T-helper 1 cell treated with Interleukin-12 subunit alpha and Interleukin-12 subunit beta and Interleukin-4 antibody, amounts not matched to agents 30 μg/mL and 1 μg/mL, for 36 hours (primary cell): ENCODE results near the gene GNRHR.
"Not testable (repeated sequence)": the region's sequence is repeated elsewhere in the genome, so short reads cannot be mapped to it uniquely, and the experiment has no call there.

Experiments used
- H3K27ac Mint-ChIP-seq: one replicate; pipeline ENCODE4 v1.8.0; 2021; ENCODE audit warnings: mild to moderate bottlenecking, mixed read lengths
- H3K27me3 Mint-ChIP-seq: one replicate; pipeline ENCODE4 v1.8.0; 2021; ENCODE audit warnings: low read depth, mixed read lengths
- H3K36me3 Mint-ChIP-seq: one replicate; pipeline ENCODE4 v1.8.0; 2021; ENCODE audit warnings: low read depth, mixed read lengths
- H3K4me1 Mint-ChIP-seq: one replicate; pipeline ENCODE4 v1.8.0; 2021; ENCODE audit warnings: low read depth, mixed read lengths
- H3K4me3 Mint-ChIP-seq: one replicate; pipeline ENCODE4 v1.8.0; 2021; ENCODE audit warnings: mild to moderate bottlenecking, moderate library complexity, mixed read lengths
- H3K9me3 Mint-ChIP-seq: one replicate; pipeline ENCODE4 v1.8.0; 2021; ENCODE audit warnings: mixed read lengths

The GNRHR gene

GRCh38 chr4:67719953-67720617 is 34.1 kb downstream of the GNRHR start:
- Mint-ChIP-seq H3K27me3 (no peaks in the 10 kb centered on the region), H3K9me3 (peaks cover 3% of the 10 kb centered on the region), H3K36me3 (peaks cover 23% of the 10 kb centered on the region), H3K4me3 (no peak overlapping the region), H3K4me1 (peaks cover 5% of the 10 kb centered on the region), H3K27ac (no peak overlapping the region)

GRCh38 chr4:67718848-67719247 is 35.3 kb downstream of the GNRHR start:
- Mint-ChIP-seq H3K4me3 (no peak overlapping the region), H3K4me1 (peaks cover 13% of the 10 kb centered on the region), H3K27me3 (no peaks in the 10 kb centered on the region), H3K9me3 (peaks cover 3% of the 10 kb centered on the region), H3K27ac (no peak overlapping the region), H3K36me3 (peaks cover 23% of the 10 kb centered on the region)

- H3K27me3 Mint-ChIP-seq, result no peaks in the 10 kb centered on the region
- H3K4me1 Mint-ChIP-seq, result peaks cover 22% of the 10 kb centered on the region
- no peak overlapping the region for H3K27ac Mint-ChIP-seq
- H3K36me3 Mint-ChIP-seq, result peaks cover 23% of the 10 kb centered on the region
- no peak overlapping the region for H3K4me3 Mint-ChIP-seq
- peaks cover 3% of the 10 kb centered on the region for H3K9me3 Mint-ChIP-seq
Measured at GRCh38 chr4:67717586-67717985, 36.6 kb downstream of the GNRHR start.

GRCh38 chr4:67714955-67715354 is 39.2 kb downstream of the GNRHR start:
- Mint-ChIP-seq H3K4me1 (peaks cover 23% of the 10 kb centered on the region), H3K9me3 (no peaks in the 10 kb centered on the region), H3K4me3 (no peak overlapping the region), H3K36me3 (peaks cover 13% of the 10 kb centered on the region), H3K27ac (peak overlapping the region; percentile 47), H3K27me3 (no peaks in the 10 kb centered on the region)

- H3K4me1 Mint-ChIP-seq, result peaks cover 23% of the 10 kb centered on the region
- H3K4me3 Mint-ChIP-seq, result no peak overlapping the region
- peak overlapping the region; percentile 47 for H3K27ac Mint-ChIP-seq
- H3K9me3 Mint-ChIP-seq, result no peaks in the 10 kb centered on the region
- no peaks in the 10 kb centered on the region for H3K27me3 Mint-ChIP-seq
- peaks cover 21% of the 10 kb centered on the region for H3K36me3 Mint-ChIP-seq
Measured at GRCh38 chr4:67714248-67714583, 40.0 kb downstream of the GNRHR start.

- H3K36me3 Mint-ChIP-seq, result peaks cover 21% of the 10 kb centered on the region
- no peaks in the 10 kb centered on the region for H3K9me3 Mint-ChIP-seq
- H3K27me3 Mint-ChIP-seq, result no peaks in the 10 kb centered on the region
- peaks cover 23% of the 10 kb centered on the region for H3K4me1 Mint-ChIP-seq
- peak overlapping the region; percentile 47 for H3K27ac Mint-ChIP-seq
- H3K4me3 Mint-ChIP-seq, result no peak overlapping the region
Measured at GRCh38 chr4:67713529-67714247, 40.5 kb downstream of the GNRHR start.

GRCh38 chr4:67712650-67713528 is 41.3 kb downstream of the GNRHR start:
- Mint-ChIP-seq H3K4me1 (peaks cover 23% of the 10 kb centered on the region), H3K36me3 (peaks cover 29% of the 10 kb centered on the region), H3K27me3 (no peaks in the 10 kb centered on the region), H3K27ac (no peak overlapping the region), H3K9me3 (peaks cover 8% of the 10 kb centered on the region), H3K4me3 (no peak overlapping the region)

- no peaks in the 10 kb centered on the region for H3K27me3 Mint-ChIP-seq
- H3K4me1 Mint-ChIP-seq, result peaks cover 23% of the 10 kb centered on the region
- no peak overlapping the region for H3K27ac Mint-ChIP-seq
- no peak overlapping the region for H3K4me3 Mint-ChIP-seq
- peaks cover 32% of the 10 kb centered on the region for H3K36me3 Mint-ChIP-seq
- H3K9me3 Mint-ChIP-seq, result peaks cover 12% of the 10 kb centered on the region
Measured at GRCh38 chr4:67712000-67712625, 42.1 kb downstream of the GNRHR start.

GRCh38 chr4:67706682-67707081 is 47.5 kb downstream of the GNRHR start:
- Mint-ChIP-seq H3K4me1 (peaks cover 28% of the 10 kb centered on the region), H3K36me3 (peaks cover 52% of the 10 kb centered on the region), H3K9me3 (peaks cover 35% of the 10 kb centered on the region)
- H3K4me3 Mint-ChIP-seq, H3K27ac Mint-ChIP-seq, H3K27me3 Mint-ChIP-seq: not testable (repeated sequence)

GRCh38 chr4:67704843-67705242 is 49.3 kb downstream of the GNRHR start:
- peaks cover 34% of the 10 kb centered on the region for H3K4me1 Mint-ChIP-seq
- H3K9me3 Mint-ChIP-seq, result peaks cover 35% of the 10 kb centered on the region
- H3K36me3 Mint-ChIP-seq, result peaks cover 45% of the 10 kb centered on the region
- no peak overlapping the region for H3K4me3 Mint-ChIP-seq
- no peak overlapping the region for H3K27ac Mint-ChIP-seq
- no peaks in the 10 kb centered on the region for H3K27me3 Mint-ChIP-seq

- Mint-ChIP-seq H3K4me3 (peak overlapping the region; percentile 98), H3K27ac (peak overlapping the region; percentile 99), H3K27me3 (no peaks in the 10 kb centered on the region), H3K4me1 (peaks cover 49% of the 10 kb centered on the region), H3K9me3 (peaks cover 24% of the 10 kb centered on the region), H3K36me3 (peaks cover 35% of the 10 kb centered on the region)
Measured at GRCh38 chr4:67702166-67702565, 52.0 kb downstream of the GNRHR start.

GRCh38 chr4:67701517-67701850 is 52.7 kb downstream of the GNRHR start:
- Mint-ChIP-seq H3K27ac (peak overlapping the region; percentile 99), H3K4me3 (peak overlapping the region; percentile 98), H3K4me1 (peaks cover 46% of the 10 kb centered on the region), H3K9me3 (peaks cover 17% of the 10 kb centered on the region), H3K27me3 (no peaks in the 10 kb centered on the region), H3K36me3 (peaks cover 31% of the 10 kb centered on the region)

- H3K36me3 Mint-ChIP-seq, result peaks cover 29% of the 10 kb centered on the region
- H3K27me3 Mint-ChIP-seq, result no peaks in the 10 kb centered on the region
- H3K27ac Mint-ChIP-seq, result peak within 1 kb of the TSS; percentile 99
- peaks cover 12% of the 10 kb centered on the region for H3K9me3 Mint-ChIP-seq
- H3K4me1 Mint-ChIP-seq, result peaks cover 47% of the 10 kb centered on the region
- H3K4me3 Mint-ChIP-seq, result peak within 1 kb of the TSS; percentile 98
Measured at GRCh38 chr4:67700738-67701516, 53.3 kb downstream of the GNRHR start, which contains the start of gene UBA6. TSS of gene UBA6 (minus strand) at chr4:67701155. CDS start at chr4:67701119, 36 bp downstream.
